Chondrocyte (in vitro differentiated cells): ENCODE results near the gene SDHB. TPM values are rescaled to one million over a fixed set of nuclear protein-coding genes. Genes with fewer than 3 reads are reported as not detected.

ENCODE experiments used
- total RNA-seq: library from RNA; stranded (reverse); gene quantifications from 3 replicates; pipeline ENCODE4 v1.2.1, GENCODE V29; 2021

SDHB gene
- total RNA-seq, 1 donor from 2014 or later: 54.7 TPM

Other genes starting within 250 kb of the SDHB start
- gene RNU1-2, start 158.1 kb downstream of the SDHB start, total RNA-seq: 1,438 to 1,620 TPM (median 1,579 TPM) in 3 replicates
- gene CROCC, start 132.1 kb downstream of the SDHB start, total RNA-seq: 24.7 to 32.2 TPM (median 26.2 TPM) in 3 replicates
- gene MFAP2, start 73.4 kb downstream of the SDHB start, total RNA-seq: 260 to 285 TPM (median 269 TPM) in 3 replicates
- 52.1 to 60.8 TPM (median 54.4 TPM) in 3 replicates for gene ATP13A2, start 42.1 kb downstream of the SDHB start, total RNA-seq
- 20.9 to 74.9 TPM (median 72.6 TPM) in 3 replicates for gene PADI2, start 65.4 kb upstream of the SDHB start, total RNA-seq
- 0.41 to 0.97 TPM (median 0.70 TPM) in 3 replicates for gene PADI1, start 151.1 kb upstream of the SDHB start, total RNA-seq
- not detected in 3 replicates for gene PADI3, start 195.1 kb upstream of the SDHB start, total RNA-seq